ENCODE measurements around the gene H2AZ2.
"Not testable (repeated sequence)": the region's sequence is repeated elsewhere in the genome, so short reads cannot be mapped to it uniquely, and the experiment has no call there.

H2AZ2 gene

DNA sequence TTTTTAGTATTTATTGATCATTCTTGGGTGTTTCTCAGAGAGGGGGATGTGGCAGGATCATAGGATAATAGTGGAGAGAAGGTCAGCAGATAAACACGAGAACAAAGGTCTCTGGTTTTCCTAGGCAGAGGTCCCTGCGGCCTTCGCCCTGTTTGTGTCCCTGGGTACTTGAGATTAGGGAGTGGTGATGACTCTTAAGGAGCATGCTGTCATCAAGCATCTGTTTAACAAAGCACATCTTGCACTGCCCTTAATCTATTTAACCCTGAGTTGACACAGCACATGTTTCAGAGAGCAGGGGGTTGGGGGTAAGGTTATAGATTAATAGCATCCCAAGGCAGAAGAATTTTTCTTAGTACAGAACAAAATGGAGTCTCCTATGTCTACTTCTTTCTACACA, 22.4 kb upstream of the H2AZ2 start:
- DNase-seq: not testable (repeated sequence)

DNA sequence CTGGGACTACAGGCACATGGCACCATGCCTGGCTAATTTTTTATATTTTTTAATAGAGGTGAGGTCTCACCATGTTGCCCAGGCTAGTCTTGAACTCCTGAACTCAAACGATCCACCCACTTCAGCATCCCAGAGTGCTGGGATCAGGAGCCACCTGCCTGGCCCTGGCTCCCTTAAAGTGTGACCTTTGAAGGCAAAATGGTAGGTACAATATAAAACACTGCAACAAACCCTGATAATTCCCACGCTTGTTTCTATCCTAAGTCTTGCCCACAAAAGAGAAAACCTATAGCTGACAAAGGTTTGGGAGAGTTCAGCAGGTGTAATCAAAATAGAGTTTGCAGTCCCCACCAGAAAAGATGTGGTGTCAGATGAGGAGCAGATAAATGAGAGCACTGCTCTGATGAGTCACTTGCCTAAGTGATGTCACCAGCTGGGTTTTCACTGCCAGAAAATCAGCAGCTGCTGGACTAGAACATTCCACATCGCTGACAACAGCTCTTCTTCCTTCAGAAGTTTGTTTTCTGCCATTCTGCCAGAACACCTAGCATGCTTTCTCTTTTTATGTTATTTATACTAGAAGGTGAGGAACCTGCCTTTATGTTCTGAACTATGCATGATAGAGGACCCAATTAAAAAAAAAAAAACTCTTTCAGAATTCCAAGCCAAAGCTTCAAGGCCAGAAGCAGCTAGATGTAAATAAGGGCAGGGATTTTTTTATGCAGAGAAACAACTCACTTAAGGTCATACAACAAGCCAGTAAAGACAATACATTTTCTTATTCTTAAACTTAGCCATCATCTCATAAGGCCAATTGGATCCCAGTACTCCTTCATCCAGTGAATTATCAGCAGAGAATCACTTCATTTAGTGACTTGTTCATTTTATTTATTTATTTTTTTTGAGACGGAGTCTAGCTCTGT, 19.4 kb upstream of the H2AZ2 start:
- DNase-seq: no peak

DNA sequence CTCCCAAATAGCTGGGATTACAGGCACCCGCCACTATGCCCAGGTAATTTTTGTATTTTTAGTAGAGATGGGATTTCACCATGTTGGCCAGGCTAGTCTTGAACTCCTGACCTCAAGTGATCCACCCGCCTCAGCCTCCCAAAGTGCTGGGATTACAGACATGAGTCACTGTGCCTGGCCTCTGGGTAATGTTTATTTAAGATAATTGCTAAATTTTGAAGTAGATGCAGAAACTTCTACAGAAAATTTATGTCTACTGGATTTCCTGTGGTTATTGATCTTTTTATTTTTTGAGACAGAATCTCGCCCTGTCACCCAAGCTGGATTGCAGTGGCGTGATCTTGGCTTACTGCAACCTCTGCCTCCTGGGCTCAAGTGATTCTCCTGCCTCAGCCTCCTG, 14.1 kb upstream of the H2AZ2 start:
- not testable (repeated sequence) for DNase-seq

DNA sequence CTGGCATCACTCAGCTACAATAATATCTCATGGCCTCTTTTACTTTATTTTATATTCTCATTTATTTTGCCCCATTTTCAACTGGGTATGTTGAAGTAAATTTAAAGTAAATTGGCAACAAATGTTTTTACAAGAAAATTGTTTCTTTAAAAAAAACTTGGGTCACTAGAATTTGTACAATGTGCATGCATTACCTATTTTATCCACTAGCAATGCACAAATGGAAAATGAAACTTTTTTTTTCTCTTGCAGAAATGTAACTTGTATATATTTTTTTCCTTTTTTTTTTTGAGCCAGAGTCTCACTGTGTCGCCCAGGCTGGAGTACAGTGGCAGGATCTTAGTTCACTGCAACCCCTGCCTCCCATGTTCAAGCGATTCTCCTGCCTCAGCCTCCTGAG, 10.3 kb upstream of the H2AZ2 start:
- DNase-seq: no peak

DNA sequence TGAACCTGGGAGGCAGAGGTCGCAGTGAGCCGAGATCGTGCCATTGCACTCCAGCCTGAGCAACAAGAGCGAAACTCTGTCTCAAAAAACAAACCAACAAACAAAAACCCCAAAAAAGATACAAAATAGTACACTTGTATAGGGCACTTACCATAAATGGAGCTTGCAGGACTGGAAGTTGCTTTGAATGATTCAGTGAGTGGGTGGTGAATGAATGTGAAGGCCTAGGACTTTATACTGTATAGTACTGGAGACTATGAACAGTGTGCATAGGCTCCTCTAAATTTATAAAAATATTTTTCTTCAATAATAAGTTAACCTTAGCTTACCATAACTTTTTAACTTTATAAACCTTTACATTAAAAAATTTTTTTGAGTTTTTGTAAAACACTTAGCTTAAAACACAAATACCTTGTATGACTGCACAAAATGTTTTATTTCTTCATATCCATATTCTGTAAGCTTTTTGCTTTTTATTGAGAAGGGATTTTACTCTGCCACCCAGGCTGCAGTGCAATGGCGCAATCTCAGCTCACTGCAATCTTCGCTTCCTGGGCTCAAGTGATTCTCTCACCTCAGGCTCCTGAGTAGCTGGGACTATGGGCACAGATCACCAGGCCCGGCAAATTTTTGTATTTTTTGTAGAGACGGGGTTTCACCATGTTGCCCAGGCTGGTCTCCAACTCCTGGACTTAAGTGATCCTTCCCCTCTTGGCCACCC, 6.9 kb upstream of the H2AZ2 start:
- DNase-seq: no peak

DNA sequence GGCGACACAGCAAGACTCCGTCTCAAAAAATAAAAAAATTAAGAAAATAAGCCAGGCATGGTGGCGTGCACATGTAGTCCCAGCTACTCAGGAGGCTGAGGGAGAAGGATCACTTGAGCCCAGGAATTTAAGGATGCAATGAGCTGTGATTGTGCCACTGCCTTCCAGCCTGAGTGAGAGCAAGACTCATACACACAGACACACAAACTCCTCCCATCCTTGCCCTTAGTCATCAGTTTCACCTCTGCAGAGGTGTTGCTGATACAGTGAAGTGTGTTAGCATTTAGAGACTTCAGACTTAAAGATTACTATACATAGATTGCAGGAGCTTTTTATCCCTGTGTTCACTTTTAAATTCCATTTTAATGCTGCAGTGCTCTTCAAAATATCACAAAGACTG, 5.5 kb upstream of the H2AZ2 start:
- DNase-seq: no peak

DNA sequence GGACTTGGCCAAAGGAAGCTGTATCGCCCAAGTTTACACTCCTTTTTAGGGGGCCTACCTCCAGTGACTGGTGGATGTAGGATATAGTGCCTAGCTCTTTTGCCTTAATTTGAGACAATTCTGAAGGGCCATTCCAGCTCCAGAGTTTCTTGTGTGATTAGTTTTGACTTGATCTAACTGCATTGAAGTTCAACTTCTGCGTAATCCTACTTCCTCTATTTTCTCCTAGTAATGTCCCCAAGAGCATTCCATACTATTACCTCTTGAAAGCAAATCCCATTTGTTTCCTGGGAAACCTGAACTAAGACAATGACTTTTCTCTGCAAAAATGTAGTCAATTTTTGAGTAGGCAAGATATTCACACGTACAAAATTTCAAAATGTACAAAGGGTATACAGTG, 4.7 kb upstream of the H2AZ2 start:
- no peak for DNase-seq

DNA sequence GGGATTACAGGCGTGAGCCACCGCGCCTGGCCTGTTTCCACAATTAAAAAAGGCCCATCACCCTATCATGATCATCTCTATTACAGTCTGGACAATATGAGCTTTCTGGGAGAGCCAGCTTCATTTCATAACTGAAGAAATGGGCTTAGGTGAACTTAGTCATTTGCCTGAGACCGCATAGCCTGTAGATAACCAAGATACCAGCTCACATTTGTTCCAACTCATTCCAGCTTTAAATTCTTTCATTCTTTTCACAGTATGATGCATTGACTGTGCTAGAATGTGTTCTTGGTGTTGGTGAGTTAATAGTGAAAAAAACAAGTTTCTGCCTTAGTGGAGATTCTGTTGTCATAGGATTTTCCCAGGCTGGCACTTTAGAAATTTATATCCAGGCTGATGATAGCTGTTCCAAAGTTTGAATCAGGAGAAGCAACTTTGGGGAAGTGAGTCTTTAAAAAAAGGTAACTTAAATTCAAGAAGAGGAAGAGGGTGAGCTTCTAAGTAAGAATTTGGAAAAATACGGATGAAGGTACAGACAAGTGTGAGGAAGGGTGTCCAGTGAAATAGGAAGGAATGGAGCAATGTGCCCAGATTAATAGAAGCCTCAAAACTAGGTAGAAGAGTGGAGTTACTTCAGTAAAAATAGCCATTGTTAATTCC, 2.1 kb upstream of the H2AZ2 start:
- no peak for DNase-seq

DNA sequence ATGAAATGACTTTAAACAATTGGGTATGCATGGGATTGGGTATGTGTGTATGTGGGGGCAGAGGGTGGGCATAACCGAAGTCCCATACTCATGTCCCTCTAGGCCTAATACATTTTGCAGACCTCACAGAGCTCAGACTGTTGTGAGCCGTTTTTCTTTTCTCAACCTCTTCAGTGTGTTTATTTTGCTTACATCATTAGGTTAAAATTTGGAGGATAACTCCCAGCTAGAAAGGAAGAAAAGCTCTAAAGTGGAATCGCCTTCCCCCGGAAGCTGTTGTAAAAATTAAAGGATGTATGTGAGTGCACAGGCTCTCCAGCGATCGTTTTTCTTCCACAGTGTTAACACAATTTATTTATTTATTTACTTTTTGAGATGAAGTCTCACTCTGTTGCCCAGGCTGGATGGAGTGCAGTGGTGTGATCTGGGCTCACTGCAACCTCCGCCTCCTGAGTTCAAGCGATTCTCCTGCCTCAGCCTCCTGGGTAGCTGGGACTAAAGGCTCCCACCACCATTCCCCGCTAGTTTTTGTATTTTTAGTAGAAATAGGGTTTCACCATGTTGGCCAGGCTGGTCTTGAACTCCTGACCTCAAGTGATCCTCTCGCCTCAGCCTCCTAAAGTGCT, 1.5 kb upstream of the H2AZ2 start:
- DNase-seq: no peak

DNA sequence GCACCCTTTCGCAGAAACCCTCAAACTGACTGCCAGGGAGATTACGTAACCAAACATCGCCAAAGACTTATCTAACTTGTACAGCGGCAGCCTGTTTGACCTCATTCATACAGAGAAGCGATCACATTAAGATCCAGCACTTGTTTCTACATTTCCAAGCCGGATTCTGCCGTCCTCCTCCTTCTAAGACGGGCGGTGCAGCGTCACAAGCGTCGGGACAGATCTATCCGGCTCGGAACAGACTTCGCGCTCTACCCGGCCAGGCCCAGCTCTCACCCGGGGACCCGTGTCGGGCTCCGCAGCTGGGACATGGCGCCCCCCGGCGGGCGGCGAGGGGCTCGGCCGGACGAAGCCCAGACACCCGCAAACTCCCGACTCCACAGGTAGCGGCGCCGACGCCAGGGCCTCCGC, 373 bp downstream of the H2AZ2 start:
- peak; percentile 69 for DNase-seq

DNA sequence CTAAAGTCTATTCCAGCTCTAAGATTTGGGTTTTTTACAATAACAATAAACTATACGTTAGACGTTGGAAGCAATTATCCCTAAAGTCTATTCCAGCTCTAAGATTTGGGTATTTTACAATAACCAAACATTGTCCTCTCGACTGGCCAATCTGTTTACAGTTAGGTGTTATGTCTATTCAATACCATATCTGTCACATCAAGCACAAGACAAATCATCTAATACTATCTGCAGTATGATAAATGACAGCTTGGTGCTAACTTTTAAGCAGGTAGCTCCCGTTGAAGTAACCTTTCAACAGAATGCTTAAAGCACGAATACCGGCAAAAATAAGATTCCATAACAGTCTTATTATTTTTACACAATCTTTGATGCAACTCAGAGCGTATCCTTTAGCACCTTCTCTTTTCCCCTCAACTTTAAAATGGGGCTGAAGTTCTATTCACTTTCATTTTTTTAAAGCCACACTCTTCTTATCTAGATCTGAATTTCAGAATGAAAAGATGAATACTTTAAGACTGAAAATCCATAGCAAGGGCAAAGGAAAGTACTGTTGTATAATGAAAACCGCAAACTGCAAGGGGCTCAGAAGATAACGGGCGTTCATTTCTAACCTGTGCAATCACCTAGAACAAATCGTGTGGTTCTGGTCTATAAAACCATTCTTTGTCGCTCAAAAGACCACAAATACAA, 925 bp downstream of the H2AZ2 start:
- DNase-seq: no peak

DNA sequence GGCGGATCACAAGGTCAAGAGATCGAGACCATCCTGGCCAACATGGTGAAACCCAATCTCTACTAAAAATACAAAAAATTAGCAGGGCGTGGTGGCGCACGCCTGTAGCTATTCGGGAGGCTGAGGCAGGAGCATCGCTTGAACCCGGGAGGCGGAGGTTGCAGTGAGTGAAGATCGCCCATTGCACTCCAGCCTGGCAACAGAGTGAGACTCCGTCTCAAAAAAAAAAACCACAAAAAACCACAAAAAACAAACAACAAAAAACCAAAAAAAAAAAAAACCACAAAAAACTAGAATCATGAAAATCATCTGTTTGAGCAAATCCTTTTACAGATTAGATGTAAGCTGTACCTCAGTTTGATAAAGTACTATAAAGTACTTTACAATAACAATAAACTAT, 1.5 kb downstream of the H2AZ2 start:
- not testable (repeated sequence) for DNase-seq

DNA sequence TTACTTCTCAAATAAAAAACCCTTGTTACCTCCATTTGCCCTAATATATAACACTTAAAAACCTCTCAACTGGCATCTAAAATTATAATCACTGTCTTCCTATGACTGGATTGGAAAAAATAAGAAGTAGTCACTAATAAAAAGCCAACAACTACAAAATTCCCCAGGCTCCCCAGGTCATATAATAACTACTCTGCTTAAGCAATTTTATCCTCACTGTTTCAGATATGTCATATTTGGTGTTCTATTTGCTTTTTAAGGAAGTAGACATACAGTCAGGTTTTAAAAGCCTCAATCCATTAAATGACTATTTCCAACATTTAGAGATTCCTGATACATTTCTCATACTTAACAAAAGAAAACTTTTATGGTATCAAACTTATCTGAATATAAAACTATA, 2.4 kb downstream of the H2AZ2 start:
- DNase-seq: no peak

DNA sequence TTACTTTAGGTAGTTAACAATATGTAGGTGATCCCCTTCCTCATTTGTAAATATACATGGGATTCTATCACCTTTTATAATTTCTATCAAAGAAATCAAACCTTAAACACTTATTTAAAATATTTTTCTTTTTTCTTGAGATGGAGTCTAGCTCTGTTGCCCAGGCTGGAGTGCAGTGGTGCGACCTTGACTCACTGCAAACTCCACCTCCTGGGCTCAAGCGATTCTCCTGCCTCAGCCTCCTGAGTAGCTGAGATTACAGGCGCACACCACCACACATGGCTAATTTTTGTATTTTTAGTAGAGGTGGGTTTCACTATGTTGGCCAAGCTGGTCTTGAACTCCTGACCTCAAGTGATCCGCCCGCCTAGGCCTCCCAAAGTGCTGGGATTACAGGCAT, 4.4 kb downstream of the H2AZ2 start:
- DNase-seq: not testable (repeated sequence)

DNA sequence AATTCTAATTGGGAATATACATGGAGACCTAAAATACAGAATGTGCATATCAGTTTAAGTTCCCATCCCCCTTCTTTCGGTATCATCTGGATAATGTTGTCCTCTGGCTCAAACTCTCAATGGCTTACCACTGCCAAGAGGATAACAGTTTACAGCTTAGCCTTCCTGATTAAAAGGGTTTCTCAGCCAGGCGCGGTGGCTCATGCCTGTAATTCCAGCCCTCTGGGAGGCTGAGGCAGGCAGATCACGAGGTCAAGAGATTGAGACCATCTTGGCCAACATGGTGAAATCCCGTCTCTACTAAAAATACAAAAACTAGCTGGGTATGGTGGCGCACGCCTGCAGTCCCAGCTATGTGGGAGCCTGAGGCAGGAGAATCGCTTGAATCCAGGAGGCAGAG, 5.2 kb downstream of the H2AZ2 start:
- not testable (repeated sequence) for DNase-seq

DNA sequence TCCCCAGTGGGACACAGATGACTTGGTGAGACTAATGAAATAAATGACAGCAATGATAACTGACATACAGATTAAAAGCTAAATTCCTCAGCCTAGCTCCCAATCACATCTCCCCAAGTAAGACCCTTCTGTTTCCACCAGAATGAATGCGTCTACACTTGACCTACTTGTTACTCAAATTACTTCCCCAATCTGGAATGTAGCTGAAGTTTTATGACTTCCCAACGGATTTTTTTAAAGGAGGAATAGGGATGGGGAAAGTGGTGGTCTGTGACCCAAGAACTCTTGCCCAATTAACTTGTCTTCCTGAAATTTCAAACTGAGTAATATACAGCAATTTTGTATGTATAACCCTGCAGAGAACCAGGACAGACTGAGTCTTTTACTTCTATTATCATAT, 9.1 kb downstream of the H2AZ2 start:
- no peak for DNase-seq

DNA sequence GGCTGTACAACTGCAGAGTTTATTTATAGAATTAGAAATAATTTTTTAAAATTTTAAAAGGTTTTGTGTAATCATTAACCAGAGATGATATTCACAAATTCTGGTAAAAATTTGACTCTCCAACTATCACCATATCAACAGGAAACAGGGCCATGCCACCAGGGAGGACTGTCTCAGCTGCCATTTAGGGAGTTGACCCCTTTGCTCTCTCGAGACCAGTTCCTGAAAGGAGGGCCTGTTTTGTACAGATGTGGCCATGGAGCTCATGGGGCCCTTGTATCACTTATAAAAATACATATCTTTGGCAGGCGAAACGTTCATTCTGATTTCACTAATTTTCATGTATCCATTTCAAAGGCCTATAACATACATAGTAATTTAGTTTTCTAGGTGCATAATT, 20.3 kb downstream of the H2AZ2 start:
- no peak for DNase-seq

DNA sequence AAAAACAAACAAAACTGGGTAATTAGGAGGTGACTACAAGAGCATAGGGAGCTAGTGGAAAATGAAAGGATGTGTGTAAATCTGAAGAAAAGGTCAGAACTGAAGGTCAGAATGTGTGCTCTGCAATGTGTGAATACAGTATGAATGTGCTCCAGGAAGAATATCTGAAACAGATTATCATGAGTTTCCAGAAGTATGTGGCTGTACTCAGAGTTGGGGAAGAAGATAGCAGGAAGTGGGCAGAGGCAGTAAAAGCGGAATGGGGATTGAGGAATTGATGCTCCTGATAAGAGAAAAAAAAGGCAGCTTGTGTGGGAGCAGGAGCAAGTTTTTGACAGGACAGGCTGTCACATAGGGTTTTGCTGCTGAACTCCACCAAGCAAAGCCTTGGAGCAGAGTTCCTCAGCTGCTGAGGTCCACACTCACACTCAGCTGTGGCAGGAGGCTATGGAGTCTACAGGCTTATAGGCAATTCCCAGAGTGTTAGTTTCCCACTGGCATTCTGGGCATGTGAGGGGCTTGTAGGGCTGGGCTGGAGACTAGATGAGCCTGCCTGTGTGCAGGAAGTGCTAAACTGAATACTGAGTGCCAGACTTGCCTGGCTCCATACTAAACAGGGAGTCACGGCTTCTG, 22.9 kb downstream of the H2AZ2 start:
- DNase-seq: no peak

DNA sequence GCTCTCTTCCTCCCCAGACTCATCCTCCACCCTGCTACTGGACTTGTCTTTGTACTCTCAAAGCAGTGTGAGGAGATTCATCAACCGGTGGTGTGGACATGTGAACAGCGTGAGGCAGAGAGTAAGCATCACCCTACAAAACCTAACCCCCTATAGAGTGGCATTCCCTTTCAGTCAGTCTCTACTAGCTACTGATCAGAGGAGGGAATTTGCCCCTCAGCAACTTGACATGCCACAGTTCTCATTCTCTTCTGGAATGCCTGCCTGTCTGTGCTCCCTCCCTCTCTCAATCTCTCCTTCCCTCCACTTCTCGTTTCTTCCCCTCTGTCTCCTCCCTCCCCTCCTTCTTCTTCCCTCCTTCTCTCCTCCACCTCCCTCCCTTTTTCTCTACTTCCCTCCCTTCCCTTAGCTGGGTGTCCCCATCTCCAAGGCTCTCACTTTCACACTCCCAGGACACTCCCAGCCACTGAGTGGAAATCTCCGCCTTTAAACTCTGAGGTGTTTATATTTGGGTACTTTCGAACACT, 24.6 kb downstream of the H2AZ2 start:
- DNase-seq: no peak

DNA sequence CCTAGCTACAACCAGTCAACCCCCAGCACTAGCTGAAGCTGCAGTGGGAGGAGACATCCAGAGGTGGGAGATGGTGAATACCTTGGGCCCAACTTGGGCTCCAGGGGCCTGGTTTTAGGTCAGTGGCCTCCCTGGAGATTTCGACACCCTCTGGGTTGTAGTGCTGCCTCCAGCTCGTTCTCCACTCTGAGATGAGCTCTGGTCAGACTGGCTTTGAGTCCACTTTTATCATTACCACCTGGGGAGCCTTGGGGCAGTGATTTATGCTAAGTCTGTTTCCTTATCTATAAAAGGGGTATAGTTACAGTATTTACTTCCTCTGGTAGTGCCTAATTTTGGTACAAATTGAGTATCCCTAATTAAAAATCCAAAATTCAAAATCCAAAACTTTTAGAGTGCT, 28.6 kb downstream of the H2AZ2 start:
- DNase-seq: no peak

DNA sequence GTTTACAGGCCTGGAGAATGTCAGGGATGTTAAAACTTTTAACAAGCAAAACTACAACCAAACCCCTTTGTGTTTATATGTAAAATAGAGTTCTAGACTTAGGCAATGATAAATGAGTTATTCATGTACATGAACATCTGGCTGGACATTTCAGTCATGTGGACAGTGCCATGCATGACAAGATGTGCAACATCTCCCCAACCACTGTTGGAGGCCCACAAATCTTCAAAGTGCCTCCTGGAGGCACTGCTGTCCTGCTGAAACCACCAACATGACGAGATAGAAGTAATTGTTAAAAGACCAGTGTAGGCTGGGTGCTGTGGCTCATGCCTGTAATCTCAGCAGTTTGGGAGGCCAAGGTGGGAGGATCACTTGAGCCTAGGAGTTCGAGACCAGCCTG, 33.0 kb downstream of the H2AZ2 start:
- DNase-seq: no peak

DNA sequence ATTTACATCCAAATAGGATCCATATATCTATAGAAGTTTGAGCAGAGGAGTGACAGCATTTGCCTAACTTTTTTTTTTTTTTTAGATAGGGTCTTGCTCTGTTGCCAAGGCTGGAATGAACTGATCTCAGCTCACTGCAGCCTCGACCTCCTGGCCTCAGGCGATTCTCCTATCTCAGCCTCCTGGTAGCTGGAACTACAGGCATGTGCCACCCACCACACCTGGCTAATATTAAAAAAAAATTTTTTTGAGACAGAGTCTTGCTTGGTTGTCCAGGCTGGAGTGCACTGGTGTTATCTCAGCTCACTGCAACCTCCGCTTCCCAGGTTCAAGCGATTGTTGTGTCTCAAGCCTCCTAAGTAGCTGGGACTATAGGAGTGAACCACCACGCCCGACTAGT, 36.3 kb downstream of the H2AZ2 start:
- DNase-seq: no peak

Data from KG1 (cell line).